PC-9 (cell line): ENCODE measurements around the gene CYP2C19.
"Not testable (repeated sequence)": the region's sequence is repeated elsewhere in the genome, so short reads cannot be mapped to it uniquely, and the experiment has no call there.

ENCODE experiments used
- EZH2 ChIP-seq: fragments of 200-600 bp; sonication (generic); IDR thresholded peaks from 2 replicates; pipeline ENCODE4 v1.8.0; 2017; ENCODE audit warnings: antibody characterized with exemption, low read depth
- TF ChIP-seq, protein P1 (sequence below): fragments of 200-600 bp; sonication (generic); conservative IDR thresholded peaks from 2 replicates; pipeline ENCODE4 v1.6.1; 2017; ENCODE audit warnings: mixed run types, antibody characterized with exemption, mild to moderate bottlenecking, moderate library complexity

DNA sequence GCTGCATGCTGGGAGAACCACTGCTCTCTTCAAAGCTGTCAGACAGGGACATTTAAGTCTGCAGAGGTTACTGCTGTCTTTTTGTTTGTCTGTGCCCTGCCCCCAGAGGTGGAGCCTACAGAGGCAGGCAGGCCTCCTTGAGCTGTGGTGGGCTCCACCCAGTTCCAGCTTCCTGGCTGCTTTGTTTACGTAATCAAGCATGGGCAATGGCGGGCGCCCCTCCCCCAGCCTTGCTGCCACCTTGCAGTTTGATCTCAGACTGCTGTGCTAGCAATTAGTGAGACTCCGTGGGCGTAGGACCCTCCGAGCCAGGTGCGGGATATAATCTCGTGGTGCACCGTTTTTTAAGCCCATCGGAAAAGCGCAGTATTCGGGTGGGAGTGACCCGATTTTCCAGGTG is 67.5 kb downstream of the CYP2C19 start:
- not testable (repeated sequence) for TF ChIP-seq EZH2
- TF ChIP-seq, protein P1, sequence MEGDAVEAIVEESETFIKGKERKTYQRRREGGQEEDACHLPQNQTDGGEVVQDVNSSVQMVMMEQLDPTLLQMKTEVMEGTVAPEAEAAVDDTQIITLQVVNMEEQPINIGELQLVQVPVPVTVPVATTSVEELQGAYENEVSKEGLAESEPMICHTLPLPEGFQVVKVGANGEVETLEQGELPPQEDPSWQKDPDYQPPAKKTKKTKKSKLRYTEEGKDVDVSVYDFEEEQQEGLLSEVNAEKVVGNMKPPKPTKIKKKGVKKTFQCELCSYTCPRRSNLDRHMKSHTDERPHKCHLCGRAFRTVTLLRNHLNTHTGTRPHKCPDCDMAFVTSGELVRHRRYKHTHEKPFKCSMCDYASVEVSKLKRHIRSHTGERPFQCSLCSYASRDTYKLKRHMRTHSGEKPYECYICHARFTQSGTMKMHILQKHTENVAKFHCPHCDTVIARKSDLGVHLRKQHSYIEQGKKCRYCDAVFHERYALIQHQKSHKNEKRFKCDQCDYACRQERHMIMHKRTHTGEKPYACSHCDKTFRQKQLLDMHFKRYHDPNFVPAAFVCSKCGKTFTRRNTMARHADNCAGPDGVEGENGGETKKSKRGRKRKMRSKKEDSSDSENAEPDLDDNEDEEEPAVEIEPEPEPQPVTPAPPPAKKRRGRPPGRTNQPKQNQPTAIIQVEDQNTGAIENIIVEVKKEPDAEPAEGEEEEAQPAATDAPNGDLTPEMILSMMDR: not testable (repeated sequence)
